ENCODE data around the gene COP1.

DNA sequence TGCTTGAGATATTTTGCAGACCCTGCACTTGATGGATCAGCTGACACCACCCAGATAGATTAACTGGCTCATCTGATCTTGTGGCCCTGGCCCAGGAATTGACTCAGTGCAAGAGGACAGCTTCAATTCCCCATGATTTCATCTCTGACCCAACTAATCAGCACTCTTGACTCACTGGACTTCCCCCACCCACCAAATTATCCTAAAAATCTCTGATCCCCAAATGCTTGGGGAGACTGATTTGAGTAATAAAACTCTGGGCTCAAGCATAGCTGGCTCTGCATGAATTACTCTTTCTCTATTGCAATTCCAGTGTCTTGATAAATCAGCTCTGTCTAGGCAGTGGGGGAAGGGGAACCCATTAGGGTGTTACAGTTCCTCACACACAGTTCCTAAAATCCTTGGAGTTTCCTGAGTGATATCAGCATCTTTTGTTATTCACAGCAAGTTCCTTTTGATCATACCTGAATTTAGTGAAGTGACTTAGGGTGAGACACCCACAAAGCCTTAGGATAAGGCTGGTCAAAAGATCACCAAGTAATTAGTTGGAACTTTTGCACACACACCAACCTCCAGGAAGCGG, 104.2 kb downstream of the COP1 start:
- TF ChIP-seq YY1 (IDR thresholded peaks at IDR 0.05; ENCODE audit: extremely low read depth, insufficient replicate concordance, low read depth, low read length) (no peak), EZH2 (IDR thresholded peaks at IDR 0.05) (no peak), CTCF (IDR thresholded peaks at IDR 0.05 in 2 of 3, conservative IDR thresholded peaks at IDR 0.05 in 1 of 3; ENCODE audit: borderline replicate concordance in 1 of 3, insufficient read depth in 1 of 3, low read depth in 2 of 3, low read length in 2 of 3) (no peak), POLR2AphosphoS5 (IDR thresholded peaks at IDR 0.05; ENCODE audit: low read depth, low read length) (no peak), ZNF274 (IDR thresholded peaks at IDR 0.05; ENCODE audit: low read depth, low read length) (no peak), EGR1 (IDR thresholded peaks at IDR 0.05; ENCODE audit: low read depth) (no peak), EZH2phosphoT487 (IDR thresholded peaks at IDR 0.05; ENCODE audit: borderline replicate concordance) (no peak), SRF (IDR thresholded peaks at IDR 0.05; ENCODE audit: low read depth) (no peak)

Measured in HCT116 (cell line).